Esophagus muscularis mucosa (tissue), 4 donors: Measurements from ENCODE around the gene PCBD1.

ENCODE experiments used
- CTCF ChIP-seq, 3 experiments: fragments of 200-600 bp in 2 of 3; fragments of 450-650 bp in 1 of 3; sonication (generic) in 2 of 3; IDR thresholded peaks; one replicate each; pipeline ENCODE4 v1.5.1; 2017 to 2019; ENCODE audit warnings: antibody characterized with exemption in 3 of 3, mild to moderate bottlenecking in 2 of 3, moderate library complexity in 1 of 3
- EP300 ChIP-seq: sonication (generic); formaldehyde crosslinking; IDR thresholded peaks from one replicate; pipeline ENCODE4 v1.6.1; 2017; ENCODE audit warnings: antibody characterized with exemption
- POLR2A ChIP-seq: fragments of 450-650 bp; IDR thresholded peaks from one replicate; pipeline ENCODE4 v1.6.1; 2017; ENCODE audit warnings: antibody characterized with exemption, moderate library complexity, mild to moderate bottlenecking, low read depth
- POLR2AphosphoS5 ChIP-seq, 2 donors: sonication (generic); formaldehyde crosslinking; IDR thresholded peaks; one replicate each; pipeline ENCODE4 v1.6.1; 2017; ENCODE audit warnings: antibody characterized with exemption in 2 of 2

DNA sequence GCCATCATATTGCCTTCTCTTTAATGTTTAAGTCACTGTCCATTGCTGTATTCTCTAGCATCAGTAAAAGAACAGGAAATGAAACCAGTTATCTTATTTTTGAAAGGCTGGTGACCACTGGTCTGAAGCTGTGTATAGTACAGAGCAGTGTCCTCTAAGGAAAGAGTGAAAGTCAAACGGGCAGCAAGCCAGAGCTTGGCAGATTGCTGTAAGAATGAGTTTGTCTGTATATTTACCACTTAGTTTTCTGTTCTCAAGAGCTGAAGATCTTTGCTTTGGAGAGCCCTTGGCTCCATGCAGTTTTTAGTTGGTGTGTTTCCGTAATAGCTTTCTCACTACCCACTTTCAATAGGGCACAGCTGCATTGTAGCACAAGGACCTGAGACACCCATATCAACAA lies 31.9 kb downstream of the PCBD1 start:
- TF ChIP-seq CTCF (IDR thresholded peaks at IDR 0.05) (no peak), POLR2A (no peak), EP300 (no peak), POLR2AphosphoS5 (IDR thresholded peaks at IDR 0.05) (no peak)
